GM19239 (cell line): ENCODE results near the gene SUZ12.
"Not testable (repeated sequence)": the region's sequence is repeated elsewhere in the genome, so short reads cannot be mapped to it uniquely, and the experiment has no call there.

Experiments used
- DNase-seq: peaks from one replicate; pipeline ENCODE4 v3.0.0; 2011; ENCODE audit warnings: low spot score; ENCODE audit not compliant: insufficient read length
- FAIRE-seq: peaks from 2 replicates; lab custom pipeline; 2011; peaks lifted over from hg19 to GRCh38; lab: Jason Lieb, UNC

SUZ12 gene

DNA sequence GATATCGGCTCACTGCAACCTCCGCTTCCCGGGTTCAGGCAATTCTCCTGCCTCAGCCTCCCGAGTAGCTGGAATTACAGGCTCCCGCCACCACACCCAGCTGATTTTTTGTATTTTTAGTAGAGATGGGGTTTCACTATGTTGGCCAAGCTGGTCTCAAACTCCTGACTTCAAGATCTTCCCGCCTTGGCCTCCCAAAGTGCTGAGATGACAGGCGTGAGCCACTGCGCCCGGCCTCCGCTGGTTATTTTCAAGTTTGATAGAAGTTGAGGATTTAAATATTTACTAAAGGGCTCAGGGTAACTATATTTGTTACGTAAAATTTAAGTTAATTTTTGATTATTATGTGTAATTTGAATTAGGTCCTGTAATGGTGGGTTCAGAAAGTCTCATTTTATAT is 5.1 kb downstream of the SUZ12 start:
- not testable (repeated sequence) for FAIRE-seq, DNase-seq

DNA sequence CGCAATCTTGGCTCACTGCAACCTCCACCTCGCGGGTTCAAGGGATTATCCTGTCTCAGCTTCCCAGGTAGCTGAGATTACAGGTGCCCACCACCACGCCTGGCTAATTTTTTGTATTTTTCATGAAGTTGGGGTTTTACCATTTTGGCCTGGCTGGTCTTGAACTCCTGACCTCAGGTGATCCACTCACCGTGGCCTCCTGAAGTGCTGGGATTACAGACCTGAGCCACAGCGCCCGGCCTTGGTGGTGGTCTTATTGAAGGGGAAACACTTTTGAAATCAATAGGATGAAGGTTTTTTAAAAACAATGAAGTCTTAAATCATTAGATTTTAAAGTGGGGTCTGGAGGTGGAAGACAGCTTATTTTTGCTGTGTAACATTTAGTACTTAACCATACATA is 5.6 kb downstream of the SUZ12 start:
- DNase-seq, FAIRE-seq: not testable (repeated sequence)

DNA sequence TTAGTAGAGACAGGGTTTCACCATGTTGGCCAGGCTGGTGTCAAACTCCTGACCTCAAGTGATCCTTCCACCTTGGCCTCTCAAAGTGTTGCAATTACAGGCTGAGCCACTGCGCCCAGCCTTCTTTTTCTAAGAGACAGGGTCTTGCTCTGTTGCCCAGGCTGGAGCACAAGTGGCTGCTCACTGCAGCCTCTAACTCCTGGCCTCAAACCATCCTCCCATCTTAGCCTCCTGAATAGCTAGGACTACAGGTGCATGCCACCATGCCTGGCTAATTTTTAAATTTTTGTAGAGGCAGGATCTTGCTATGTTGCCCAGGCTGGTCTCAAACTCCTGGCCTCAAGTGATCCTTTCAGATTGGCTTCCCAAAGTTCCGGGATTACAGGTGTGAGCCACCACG is 15.1 kb downstream of the SUZ12 start:
- not testable (repeated sequence) for DNase-seq, FAIRE-seq

DNA sequence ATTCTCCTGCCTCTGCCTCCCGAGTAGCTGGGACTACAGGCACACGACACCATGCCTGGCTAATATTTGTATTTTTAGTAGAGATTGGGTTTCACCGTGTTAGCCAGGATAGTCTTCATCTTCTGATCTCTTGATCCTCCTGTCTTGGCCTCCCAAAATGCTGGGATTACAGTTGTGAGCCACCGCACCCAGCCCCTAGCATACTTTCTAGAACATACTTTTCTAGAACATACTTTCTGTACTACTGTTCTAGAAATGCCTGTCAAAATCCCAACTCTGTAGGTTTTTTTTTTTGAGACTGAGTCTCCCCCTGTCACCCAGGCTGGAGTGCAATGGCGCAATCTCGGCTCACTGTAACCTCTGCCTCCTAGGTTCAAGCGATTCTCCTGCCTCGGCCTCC is 27.3 kb downstream of the SUZ12 start:
- not testable (repeated sequence) for DNase-seq, FAIRE-seq

DNA sequence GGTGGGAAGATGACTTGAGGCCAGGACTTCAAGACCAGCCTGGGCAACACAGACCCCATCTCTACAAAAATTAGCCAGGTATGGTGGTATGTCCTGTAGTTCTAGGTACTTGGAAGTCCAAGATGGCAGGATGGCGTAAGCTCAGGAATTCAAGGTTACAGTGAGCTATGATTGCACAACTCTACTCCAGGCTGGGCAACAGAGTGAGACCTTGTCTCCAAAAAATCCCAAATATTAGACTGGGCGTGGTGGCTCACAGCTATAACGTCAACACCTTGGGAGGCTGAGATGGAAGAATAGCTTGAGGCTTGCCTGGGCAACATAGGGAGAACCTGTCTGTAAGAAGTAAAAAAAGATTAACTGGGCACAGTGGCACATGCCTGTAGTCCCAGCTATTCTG is 30.8 kb downstream of the SUZ12 start:
- DNase-seq (no peak), FAIRE-seq (no peak)

DNA sequence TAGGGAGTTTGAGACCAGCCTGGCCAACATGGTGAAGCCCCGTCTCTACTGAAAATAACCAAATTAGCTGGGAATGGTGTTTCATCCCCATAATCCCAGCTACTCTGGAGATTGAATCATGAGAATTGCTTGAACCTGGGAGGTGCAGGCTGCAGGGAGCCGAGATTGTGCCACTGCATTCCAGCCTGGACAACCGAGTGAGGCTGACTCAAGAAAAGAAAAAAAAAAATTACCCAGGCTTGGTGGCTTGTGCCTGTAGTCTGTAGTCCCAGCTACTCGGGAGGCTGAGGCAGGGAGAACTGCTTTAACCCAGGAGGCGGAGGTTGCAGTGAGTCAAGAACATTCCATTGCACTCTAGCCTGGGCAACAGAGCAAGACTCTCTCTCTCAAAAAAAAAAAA is 33.6 kb downstream of the SUZ12 start:
- not testable (repeated sequence) for FAIRE-seq, DNase-seq

DNA sequence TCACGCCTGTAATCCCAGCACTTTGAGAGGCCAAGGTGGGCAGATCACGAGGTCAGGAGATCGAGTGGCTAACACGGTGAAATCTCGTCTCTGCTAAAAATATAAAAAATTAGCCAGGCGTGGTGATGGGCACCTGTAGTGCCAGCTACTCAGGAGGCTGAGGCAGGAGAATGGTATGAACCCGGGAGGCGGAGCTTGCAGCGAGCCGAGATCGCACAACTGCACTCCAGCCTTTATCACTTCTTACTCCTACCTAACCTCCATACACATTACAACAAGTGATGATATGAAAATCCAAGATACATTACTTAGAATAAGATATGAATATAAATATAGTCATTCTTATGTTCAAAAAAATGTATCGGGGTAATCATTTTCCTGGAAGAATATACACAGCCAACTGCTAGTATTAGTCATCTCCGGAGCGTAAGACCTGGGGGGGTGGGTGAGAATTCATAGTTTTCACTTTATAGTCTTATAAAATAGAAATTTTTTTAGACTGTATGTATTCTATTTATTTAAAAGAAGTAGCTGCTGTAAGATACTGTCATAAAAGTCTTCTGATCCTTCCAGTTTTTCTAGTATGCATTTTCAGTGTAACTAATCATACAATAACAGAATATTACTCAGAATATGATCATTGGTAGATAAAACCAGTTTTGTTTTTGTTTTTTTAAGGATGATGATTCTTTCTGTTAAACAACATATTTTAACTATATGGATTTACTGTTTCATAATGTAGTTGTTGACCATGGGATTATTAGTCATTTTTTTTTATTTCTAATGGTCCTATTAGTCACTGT is 37.7 kb downstream of the SUZ12 start:
- DNase-seq, FAIRE-seq: not testable (repeated sequence)

DNA sequence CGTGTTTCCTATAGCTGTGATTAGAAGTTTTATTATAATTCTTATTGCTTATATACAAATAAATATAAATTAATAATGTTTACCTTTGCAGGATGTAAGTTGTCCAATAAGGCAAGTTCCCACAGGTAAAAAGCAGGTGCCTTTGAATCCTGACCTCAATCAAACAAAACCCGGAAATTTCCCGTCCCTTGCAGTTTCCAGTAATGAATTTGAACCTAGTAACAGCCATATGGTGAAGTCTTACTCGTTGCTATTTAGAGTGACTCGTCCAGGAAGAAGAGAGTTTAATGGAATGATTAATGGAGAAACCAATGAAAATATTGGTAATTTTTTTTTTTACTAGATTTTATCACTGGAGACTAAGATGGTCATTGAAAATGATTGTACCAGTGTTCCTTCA is 38.6 kb downstream of the SUZ12 start:
- DNase-seq, FAIRE-seq: not testable (repeated sequence)

DNA sequence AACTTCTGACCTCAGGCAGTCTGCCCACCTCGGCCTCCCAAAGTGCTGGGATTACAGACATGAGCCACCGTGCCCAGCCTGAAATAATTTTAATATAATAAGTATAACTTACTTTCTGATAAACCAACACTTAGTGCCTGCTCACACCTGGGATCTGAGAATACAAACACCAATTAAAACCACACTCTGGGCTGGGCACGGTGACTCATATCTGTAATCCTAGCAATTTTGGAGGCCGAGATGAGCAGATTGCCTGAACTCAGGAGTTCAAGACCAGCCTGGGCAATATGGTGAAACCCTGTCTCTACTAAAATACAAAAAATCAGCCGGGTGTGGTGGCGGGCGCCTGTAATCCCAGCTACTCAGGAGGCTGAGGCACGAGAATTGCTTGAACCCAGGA is 55.0 kb downstream of the SUZ12 start:
- FAIRE-seq, DNase-seq: not testable (repeated sequence)

DNA sequence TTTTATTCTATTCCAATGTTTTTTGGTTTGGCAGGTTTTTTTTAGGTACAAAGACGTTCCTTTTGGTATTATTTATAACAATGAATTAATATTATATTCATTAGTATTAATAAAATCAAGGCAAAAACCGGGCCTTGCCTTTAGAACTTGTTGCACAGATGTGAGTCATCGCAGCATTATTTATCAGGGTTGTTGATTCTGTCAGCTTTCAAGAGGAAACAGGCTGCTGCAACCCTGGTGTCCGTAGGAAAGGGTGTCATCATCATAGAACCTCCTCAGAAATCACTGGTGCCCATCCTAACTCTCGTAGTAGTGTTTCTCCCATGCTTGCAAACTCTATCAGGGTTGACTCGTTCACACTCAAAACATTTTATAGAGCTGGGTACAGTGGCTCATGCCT is 60.2 kb downstream of the SUZ12 start:
- no peak for FAIRE-seq
- no peak for DNase-seq

DNA sequence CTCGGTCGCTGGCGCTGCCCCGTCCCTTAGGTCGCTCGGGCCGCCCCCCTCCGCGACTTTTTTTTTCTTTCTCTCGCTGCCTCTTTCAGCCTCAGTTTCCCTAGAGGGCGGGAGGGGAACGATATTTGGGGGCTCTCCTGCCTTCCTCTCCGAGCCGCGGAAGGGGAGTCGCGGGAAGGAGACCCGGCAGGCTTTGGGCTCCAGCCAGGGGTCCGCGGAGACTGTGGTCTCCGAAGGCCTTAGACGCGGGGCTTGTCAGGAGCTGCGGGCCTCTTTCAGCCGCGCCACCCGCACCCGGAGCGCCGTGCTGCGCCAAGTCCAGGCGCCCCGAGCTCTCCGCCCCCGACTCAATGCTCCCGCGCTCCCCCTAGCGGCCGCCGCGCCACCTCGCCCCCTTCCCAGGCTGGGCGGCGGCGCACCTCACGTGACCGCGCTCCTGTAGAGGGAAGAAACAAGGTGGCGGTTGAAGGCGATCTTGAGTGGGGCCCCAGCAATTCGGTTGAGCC is 70.2 kb downstream of the SUZ12 start, which contains the start of gene LRRC37B:
TSS of gene LRRC37B (plus strand) at position 427 of the 506 bp plus-strand sequence. CDS start 14,010 bp downstream, outside the sequence.
- DNase-seq (peak; percentile 83), FAIRE-seq (peak; percentile 67)

DNA sequence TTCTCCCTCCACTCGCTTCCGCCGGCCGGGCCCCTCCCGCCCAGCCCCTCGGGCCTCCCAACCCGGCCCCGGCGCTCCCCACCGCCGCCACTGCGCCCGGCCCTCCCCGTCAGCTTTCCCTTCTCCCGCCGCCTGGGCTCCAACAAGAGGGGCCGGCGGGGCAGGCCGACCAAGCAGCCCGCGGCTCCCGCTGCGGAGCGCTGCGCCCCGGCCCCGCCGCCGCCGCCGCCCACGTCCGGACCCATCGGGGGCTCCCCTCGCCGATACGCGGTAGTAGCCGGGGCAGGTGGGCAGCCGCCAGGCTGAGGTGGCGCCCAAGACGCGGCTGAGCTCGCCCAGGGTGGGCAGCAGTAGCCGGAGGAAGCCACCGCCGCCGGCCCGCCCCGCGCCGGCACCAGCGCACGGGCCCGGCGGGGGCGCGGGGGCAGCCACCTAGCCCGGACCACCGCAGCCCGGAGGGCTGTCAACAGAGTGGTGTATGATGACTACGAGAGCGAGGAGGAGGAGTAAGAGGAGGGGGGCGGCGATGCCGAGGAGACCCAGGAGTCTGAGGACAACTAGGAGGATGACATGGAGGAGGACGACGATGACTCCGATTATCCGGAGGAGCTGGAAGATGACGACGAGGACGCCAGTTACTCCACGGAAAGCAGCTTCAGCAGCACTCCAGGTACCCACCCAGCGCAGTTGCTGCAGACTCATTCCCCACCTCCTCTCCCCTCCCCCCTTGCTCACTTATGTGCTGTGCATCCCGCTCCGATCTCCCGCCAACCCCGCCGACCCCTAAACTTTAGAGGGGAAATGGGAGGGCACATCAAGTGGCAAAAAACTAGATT is 70.9 kb downstream of the SUZ12 start:
- FAIRE-seq: peak; percentile 58
- DNase-seq: peak; percentile 12

DNA sequence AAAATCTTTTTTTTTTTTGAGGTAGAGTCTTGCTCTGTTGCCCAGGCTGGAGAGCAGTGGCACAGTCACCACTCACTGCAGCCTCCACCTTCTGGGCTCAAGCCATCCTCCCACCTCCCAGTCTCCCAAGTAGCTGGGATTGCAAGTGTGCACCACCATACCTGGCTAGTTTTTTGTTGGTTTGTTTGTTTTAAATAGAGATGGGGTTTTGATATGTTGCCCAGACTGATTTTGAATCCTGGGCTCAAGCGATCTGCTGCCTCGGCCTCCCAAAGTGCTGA is 72.4 kb downstream of the SUZ12 start:
- FAIRE-seq: no peak

DNA sequence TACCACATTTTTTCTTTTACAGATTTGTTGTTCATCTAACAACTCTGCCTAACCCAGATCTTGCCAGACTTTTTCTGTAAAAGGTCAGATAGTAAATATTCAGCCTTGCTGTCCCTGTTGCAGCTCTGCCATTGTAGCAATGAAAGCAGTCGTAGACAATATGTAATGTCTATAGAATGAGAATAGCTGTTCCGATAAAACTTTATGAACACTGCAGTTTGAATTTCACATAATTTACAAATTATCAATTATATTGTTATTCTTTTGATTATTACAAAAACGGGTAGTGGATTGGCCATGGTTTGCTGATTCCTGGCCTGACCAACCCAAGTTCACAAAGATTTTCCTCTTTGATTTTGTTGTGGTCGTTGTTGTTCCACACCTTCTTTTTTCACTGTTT is 73.3 kb downstream of the SUZ12 start:
- FAIRE-seq (no peak), DNase-seq (no peak)

More for the DNA sequence above, 72.4 kb downstream of the SUZ12 start:
- DNase-seq: no peak

DNA sequence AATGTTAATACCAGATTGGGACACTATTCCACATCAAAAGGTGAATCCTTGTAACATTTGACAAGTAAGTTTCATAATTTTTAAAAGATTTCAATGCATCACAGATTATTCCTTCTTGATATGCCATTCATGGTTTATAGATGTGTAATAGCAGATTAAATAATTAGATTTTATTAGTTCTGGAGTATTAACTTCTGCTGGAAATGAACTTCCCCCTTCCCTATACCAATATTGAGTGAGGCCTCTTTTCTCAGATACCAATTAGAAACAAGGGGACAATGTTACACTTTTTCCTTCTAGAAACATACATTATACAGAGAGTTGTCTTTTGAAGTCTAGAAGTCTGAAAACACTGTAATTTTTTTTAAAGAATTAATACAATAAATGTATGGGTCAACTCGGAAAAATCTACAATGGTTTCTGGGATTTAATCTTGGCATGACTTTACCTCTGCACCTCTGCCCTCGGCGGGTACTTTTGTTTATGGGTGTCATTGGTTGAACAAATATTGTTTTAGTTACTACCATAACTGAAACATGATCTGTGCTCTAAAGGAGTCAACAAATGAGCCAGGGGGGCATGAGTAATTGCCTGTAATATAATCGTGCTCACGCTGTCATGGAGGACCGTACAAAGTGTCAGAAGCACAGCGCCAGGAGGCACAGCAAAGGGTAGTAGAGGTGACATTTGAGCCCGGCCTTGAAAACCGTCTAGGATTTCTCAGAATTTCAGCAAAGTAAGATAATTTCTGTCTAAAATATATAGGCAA is 78.6 kb downstream of the SUZ12 start:
- FAIRE-seq (no peak), DNase-seq (no peak)

DNA sequence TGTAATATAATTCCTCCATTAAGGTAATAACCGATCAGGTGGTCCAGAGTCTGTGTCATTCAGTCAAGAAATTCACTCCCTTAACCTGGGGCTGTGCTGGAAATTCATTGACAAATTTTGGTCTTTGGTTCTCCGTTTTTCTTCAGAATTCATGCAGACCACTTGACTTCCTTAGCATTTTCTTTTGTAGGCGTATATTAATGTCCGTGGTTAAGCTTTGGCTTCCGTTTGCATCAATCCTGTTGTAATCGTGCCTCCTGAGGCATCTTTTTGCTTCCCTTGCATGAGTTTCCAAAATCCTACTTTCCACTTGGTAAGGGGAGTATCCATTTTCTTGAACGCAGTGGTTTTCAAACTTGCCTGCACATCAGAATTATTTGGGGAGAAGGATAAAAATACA is 79.4 kb downstream of the SUZ12 start:
- FAIRE-seq: no peak
- no peak for DNase-seq

DNA sequence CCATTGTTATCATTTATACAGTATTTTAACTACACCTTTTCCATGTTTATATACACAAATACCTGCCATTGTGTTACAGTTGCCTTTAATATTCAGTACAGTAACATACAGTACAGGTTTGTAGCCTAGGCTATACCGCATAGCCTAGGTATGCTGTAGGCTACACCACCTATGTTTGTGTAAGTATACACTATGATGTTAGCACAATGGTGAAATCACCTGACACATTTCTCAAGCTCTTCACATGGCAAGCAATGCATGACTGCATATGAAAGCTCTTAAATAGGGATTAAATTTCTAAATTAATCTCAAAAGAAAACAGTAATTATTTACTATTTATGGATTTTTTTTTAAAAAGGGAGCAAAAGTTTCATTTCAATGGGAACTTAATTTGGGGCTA is 82.4 kb downstream of the SUZ12 start:
- FAIRE-seq: no peak
- DNase-seq: no peak

DNA sequence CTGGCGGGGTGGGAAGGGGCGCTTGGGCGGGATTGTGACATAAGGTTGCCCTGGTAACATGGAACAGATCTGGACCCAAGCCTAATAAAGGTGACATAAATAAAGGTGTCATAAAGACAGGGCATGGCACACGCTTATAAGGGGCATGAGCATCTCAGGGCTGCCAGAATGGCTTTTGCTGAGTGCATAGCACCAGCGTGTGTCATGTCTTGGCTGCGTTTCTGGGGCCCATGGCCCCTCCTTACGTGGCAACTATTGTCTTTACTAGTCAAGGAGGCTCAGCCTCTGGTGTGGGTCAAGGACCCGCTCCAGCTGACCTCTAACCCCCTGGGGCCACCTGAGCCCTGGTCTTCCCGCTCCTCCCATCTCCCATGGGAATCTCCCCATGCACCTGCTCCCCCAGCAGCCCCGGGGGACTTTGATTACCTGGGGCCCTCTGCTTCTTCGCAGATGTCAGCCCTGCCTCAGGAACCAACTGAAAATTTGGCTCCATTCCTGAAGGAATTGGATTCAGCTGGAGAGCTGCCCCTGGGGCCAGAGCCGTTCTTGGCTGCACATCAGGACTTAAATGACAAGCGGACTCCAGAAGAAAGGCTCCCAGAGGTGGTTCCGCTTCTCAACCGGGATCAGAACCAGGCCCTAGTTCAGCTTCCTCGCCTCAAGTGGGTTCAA is 84.3 kb downstream of the SUZ12 start:
- no peak for FAIRE-seq
- DNase-seq: no peak

DNA sequence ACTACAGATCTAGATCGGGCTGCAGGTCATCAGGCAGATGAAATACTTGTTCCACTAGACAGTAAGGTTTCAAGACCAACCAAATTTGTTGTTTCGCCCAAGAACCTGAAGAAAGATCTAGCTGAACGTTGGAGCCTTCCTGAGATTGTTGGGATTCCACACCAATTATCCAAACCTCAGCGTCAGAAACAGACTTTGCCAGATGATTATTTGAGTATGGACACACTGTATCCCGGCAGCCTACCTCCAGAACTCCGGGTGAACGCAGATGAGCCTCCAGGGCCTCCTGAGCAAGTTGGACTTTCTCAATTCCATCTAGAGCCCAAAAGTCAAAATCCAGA is 84.8 kb downstream of the SUZ12 start:
- DNase-seq (no peak), FAIRE-seq (no peak)

DNA sequence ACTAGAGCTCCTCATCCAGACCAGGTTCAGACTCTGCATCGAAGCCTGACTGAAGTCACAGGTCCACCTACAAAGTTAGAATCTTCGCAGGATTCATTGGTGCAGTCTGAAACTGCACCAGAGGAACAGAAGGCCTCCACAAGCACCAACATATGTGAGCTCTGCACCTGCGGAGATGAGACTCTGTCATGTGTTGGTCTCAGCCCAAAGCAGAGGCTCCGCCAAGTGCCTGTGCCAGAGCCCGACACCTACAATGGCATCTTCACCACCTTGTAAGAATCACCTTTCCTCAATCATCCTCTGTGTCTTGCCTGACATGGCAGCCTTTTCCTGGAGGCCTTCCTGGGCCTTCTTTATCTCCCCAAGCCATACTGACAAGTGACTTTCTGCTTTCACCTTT is 85.7 kb downstream of the SUZ12 start:
- not testable (repeated sequence) for DNase-seq, FAIRE-seq
